Calu3 (cell line): ENCODE data around the gene ZNF782. TPM values are rescaled to one million over a fixed set of nuclear protein-coding genes. Genes with fewer than 3 reads are reported as not detected.
"Not testable (repeated sequence)": the region's sequence is repeated elsewhere in the genome, so short reads cannot be mapped to it uniquely, and the experiment has no call there.

Source experiments
- Bru-seq: library from RNA; stranded (reverse); fragments of 400-500 nt; gene quantifications from one replicate; lab custom pipeline; 2021; lab: Mats Ljungman, UMichigan
- BruChase-seq, 2 experiments: library from RNA; stranded (reverse); fragments of 400-500 nt; gene quantifications; one replicate each; lab custom pipeline; 2021; lab: Mats Ljungman, UMichigan
- BruUV-seq: library from RNA; stranded (reverse); fragments of 400-500 nt; replicated peaks from 2 replicates; lab custom pipeline; 2021; lab: Mats Ljungman, UMichigan
- CTCF ChIA-PET: fragments of 300-600 bp; sonication (Branson Sonifier 250); formaldehyde crosslinking; loops from one replicate; lab custom pipeline; 2022; ENCODE audit warnings: antibody characterized with exemption; lab: Charles Lee
- DNase-seq: peaks from one replicate; pipeline ENCODE4 v3.0.0; 2022
- H3K27ac Mint-ChIP-seq: one replicate; pipeline ENCODE4 v1.8.0; 2022; ENCODE audit warnings: mixed read lengths; ENCODE audit not compliant: unreplicated experiment
- H3K27me3 Mint-ChIP-seq: one replicate; pipeline ENCODE4 v1.8.0; 2022; ENCODE audit warnings: mixed read lengths; ENCODE audit not compliant: unreplicated experiment
- H3K36me3 Mint-ChIP-seq: one replicate; pipeline ENCODE4 v1.8.0; 2022; ENCODE audit warnings: mild to moderate bottlenecking, moderate library complexity, mixed read lengths; ENCODE audit not compliant: insufficient read depth, unreplicated experiment
- H3K4me1 Mint-ChIP-seq: one replicate; pipeline ENCODE4 v1.8.0; 2022; ENCODE audit warnings: mild to moderate bottlenecking, low read depth, mixed read lengths; ENCODE audit not compliant: unreplicated experiment
- H3K4me3 Mint-ChIP-seq: one replicate; pipeline ENCODE4 v1.8.0; 2022; ENCODE audit warnings: mild to moderate bottlenecking, low read depth, moderate library complexity, mixed read lengths; ENCODE audit not compliant: unreplicated experiment
- H3K9me3 Mint-ChIP-seq: one replicate; pipeline ENCODE4 v1.8.0; 2022; ENCODE audit warnings: low read depth, mixed read lengths; ENCODE audit not compliant: unreplicated experiment
- CTCF ChIP-seq: fragments of 200-600 bp; IDR thresholded peaks from one replicate; pipeline ENCODE4 v1.8.0; 2022; ENCODE audit warnings: antibody characterized with exemption; ENCODE audit not compliant: unreplicated experiment
- intact Hi-C: fragments of 100-400 bp; cut with micrococcal nuclease; formaldehyde crosslinking; loops from one replicate; pipeline ENCODE4 v1.10.0; 2022; ENCODE audit not compliant: unreplicated experiment
- long read RNA-seq: library from polyadenylated mRNA; stranded (forward); transcript quantifications from one replicate; pipeline ENCODE4 v2.0.0, GENCODE V29; 2022
- total RNA-seq: library from RNA; stranded (reverse); gene quantifications from 2 replicates; pipeline ENCODE4 v1.2.3, GENCODE V29; 2022

The ZNF782 gene
- total RNA-seq (4.7 and 4.8 TPM in 2 replicates), Bru-seq, nascent RNA (percentile 68 among the genes with signal in this experiment), BruChase-seq, experiment 1, labeled RNA remaining after a 6-hour chase (percentile 62 among the genes with signal in this experiment), BruChase-seq, experiment 2, labeled RNA remaining after a 2-hour chase (percentile 74 among the genes with signal in this experiment)
- long read RNA-seq, partial matches to known transcripts = 1 of 1 reads
- long read RNA-seq, other reads (novel, unspliced or antisense) = 0 of 1 reads

GRCh38 chr9:96853781-96854650 lies at the start of gene ZNF782:
ZNF782 (minus strand) TSS chr9:96854514; CDS start chr9:96851961, 2,553 bp downstream.
- CTCF ChIA-PET = interaction anchor here (0.9 kb wide), 1 partner anchor 30 kb away, joined by 3 read pairs; no protein-coding TSS in a partner anchor
- BruUV-seq = no TSS peak
- no peaks in the 10 kb centered on the region for H3K9me3 Mint-ChIP-seq
- intact Hi-C loops = loop anchor here (10.0 kb wide), 1 partner anchor 381 kb away; no protein-coding TSS in a partner anchor
- peaks cover 10% of the 10 kb centered on the region for H3K36me3 Mint-ChIP-seq
- no peaks in the 10 kb centered on the region for H3K27me3 Mint-ChIP-seq
- peak within 1 kb of the TSS; percentile 98 for H3K4me3 Mint-ChIP-seq
- H3K4me1 Mint-ChIP-seq = no peaks in the 10 kb centered on the region
- TF ChIP-seq CTCF = no peak
- DNase-seq = peak; percentile 84
- H3K27ac Mint-ChIP-seq = peak within 1 kb of the TSS; percentile 92

GRCh38 chr9:96900010-96900409 lies 45.7 kb upstream of the ZNF782 start:
- H3K9me3 Mint-ChIP-seq, DNase-seq, CTCF ChIA-PET, H3K27me3 Mint-ChIP-seq, BruUV-seq, H3K36me3 Mint-ChIP-seq, H3K27ac Mint-ChIP-seq, intact Hi-C loops, H3K4me3 Mint-ChIP-seq, H3K4me1 Mint-ChIP-seq: not testable (repeated sequence)

- H3K27ac Mint-ChIP-seq = no peak overlapping the region
- no peak for TF ChIP-seq CTCF
- no peaks in the 10 kb centered on the region for H3K4me1 Mint-ChIP-seq
- no TSS peak for BruUV-seq
- H3K9me3 Mint-ChIP-seq = no peaks in the 10 kb centered on the region
- no peak overlapping the region for H3K4me3 Mint-ChIP-seq
- intact Hi-C loops = no loop called here
- no peak for DNase-seq
- H3K36me3 Mint-ChIP-seq = no peaks in the 10 kb centered on the region
- no peaks in the 10 kb centered on the region for H3K27me3 Mint-ChIP-seq
- CTCF ChIA-PET = no interaction called here
Measured at GRCh38 chr9:96892131-96892530, 37.8 kb upstream of the ZNF782 start.

- CTCF ChIA-PET = no interaction called here
- no peak for TF ChIP-seq CTCF
- no peaks in the 10 kb centered on the region for H3K9me3 Mint-ChIP-seq
- H3K4me1 Mint-ChIP-seq = peaks cover 17% of the 10 kb centered on the region
- H3K27me3 Mint-ChIP-seq = no peaks in the 10 kb centered on the region
- no peak overlapping the region for H3K27ac Mint-ChIP-seq
- intact Hi-C loops = no loop called here
- BruUV-seq = no TSS peak
- no peak for DNase-seq
- no peak overlapping the region for H3K4me3 Mint-ChIP-seq
- peaks cover 5% of the 10 kb centered on the region for H3K36me3 Mint-ChIP-seq
Measured at GRCh38 chr9:96888591-96888990, 34.3 kb upstream of the ZNF782 start.
